ENCODE measurements around the gene STAB2. TPM values are rescaled to one million over a fixed set of nuclear protein-coding genes. Genes with fewer than 3 reads are reported as not detected.

Gene STAB2
- polyA plus RNA-seq, 1 of the 3 experiments (the other 2 are of a cell fraction): not detected

- TF ChIP-seq, protein P1, sequence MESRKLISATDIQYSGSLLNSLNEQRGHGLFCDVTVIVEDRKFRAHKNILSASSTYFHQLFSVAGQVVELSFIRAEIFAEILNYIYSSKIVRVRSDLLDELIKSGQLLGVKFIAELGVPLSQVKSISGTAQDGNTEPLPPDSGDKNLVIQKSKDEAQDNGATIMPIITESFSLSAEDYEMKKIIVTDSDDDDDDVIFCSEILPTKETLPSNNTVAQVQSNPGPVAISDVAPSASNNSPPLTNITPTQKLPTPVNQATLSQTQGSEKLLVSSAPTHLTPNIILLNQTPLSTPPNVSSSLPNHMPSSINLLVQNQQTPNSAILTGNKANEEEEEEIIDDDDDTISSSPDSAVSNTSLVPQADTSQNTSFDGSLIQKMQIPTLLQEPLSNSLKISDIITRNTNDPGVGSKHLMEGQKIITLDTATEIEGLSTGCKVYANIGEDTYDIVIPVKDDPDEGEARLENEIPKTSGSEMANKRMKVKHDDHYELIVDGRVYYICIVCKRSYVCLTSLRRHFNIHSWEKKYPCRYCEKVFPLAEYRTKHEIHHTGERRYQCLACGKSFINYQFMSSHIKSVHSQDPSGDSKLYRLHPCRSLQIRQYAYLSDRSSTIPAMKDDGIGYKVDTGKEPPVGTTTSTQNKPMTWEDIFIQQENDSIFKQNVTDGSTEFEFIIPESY (IDR thresholded peaks at IDR 0.05; ENCODE audit: borderline replicate concordance, low read depth): no peak
- TF ChIP-seq NFIC (IDR thresholded peaks at IDR 0.05; ENCODE audit: borderline replicate concordance) (no peak), EZH2phosphoT487 (IDR thresholded peaks at IDR 0.05; ENCODE audit: borderline replicate concordance, low read depth) (no peak), IRF3 (IDR thresholded peaks at IDR 0.05; ENCODE audit: low read depth, low read length) (no peak)
- TF ChIP-seq, protein P2, sequence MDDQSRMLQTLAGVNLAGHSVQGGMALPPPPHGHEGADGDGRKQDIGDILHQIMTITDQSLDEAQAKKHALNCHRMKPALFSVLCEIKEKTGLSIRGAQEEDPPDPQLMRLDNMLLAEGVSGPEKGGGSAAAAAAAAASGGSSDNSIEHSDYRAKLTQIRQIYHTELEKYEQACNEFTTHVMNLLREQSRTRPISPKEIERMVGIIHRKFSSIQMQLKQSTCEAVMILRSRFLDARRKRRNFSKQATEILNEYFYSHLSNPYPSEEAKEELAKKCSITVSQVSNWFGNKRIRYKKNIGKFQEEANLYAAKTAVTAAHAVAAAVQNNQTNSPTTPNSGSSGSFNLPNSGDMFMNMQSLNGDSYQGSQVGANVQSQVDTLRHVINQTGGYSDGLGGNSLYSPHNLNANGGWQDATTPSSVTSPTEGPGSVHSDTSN (IDR thresholded peaks at IDR 0.05): no peak
Observed at GRCh38 chr12:103640831-103641230, 53.8 kb downstream of the STAB2 start (continued).

GRCh38 chr12:103642240-103642864, 55.3 kb downstream of the STAB2 start:
- H3K9ac ChIP-seq: no peak overlapping the region
- DNase-seq: no peak
- CTCF ChIA-PET: interaction anchor here (0.7 to 4.4 kb wide), 3 partner anchors 8 to 68 kb away, joined by 3 to 37 read pairs (median 3); no protein-coding TSS in a partner anchor
- no peak for TF ChIP-seq TAF1 (IDR thresholded peaks at IDR 0.05; ENCODE audit: borderline replicate concordance, low read depth, low read length)
- TF ChIP-seq, protein P1 (IDR thresholded peaks at IDR 0.05; ENCODE audit: borderline replicate concordance, low read depth): no peak
- TF ChIP-seq NRF1 (IDR thresholded peaks at IDR 0.05; ENCODE audit: low read depth, low read length): no peak
- TF ChIP-seq RAD21 (IDR thresholded peaks at IDR 0.05; ENCODE audit: low read length): no peak
- TF ChIP-seq FOXJ3 (CRISPR knock-in tag; IDR thresholded peaks at IDR 0.05): no peak
- TF ChIP-seq, protein P2 (IDR thresholded peaks at IDR 0.05): no peak
- TF ChIP-seq CTCF (IDR thresholded peaks at IDR 0.05): no peak
- TF ChIP-seq RFX5 (IDR thresholded peaks at IDR 0.05; ENCODE audit: low read length): no peak
- TF ChIP-seq NFIC (IDR thresholded peaks at IDR 0.05; ENCODE audit: borderline replicate concordance): no peak
- TF ChIP-seq REST (IDR thresholded peaks at IDR 0.05; ENCODE audit: low read depth, low read length): no peak
- no peak for TF ChIP-seq POLR2AphosphoS5 (IDR thresholded peaks at IDR 0.05; ENCODE audit: low read depth, low read length)
- no peak for TF ChIP-seq TEAD4 (IDR thresholded peaks at IDR 0.05; ENCODE audit: borderline replicate concordance, insufficient read depth)
- TF ChIP-seq EP300 (IDR thresholded peaks at IDR 0.05; ENCODE audit: borderline replicate concordance in 1 of 2, low read depth in 1 of 2, low read length in 1 of 2): no peak

More at GRCh38 chr12:103642240-103642864, 55.3 kb downstream of the STAB2 start:
- Histone ChIP-seq H3K27ac (ENCODE audit: low read depth in 2 of 2, low read length in 1 of 2) (no peak overlapping the region), H3K9me3 (no peaks in the 10 kb centered on the region), H2AFZ (ENCODE audit: low read depth) (no peak overlapping the region), H3K4me3 (ENCODE audit: low read depth in 2 of 2, low read length in 1 of 2) (no peak overlapping the region), H3K79me2 (ENCODE audit: insufficient read depth) (no peaks in the 10 kb centered on the region), H3K36me3 (replicated peaks in 1 of 2; ENCODE audit: control insufficient read depth in 1 of 2, insufficient read depth in 2 of 2, low read length in 1 of 2) (no peaks in the 10 kb centered on the region), H3K27me3 (ENCODE audit: insufficient read depth) (no peaks in the 10 kb centered on the region), H3F3A (replicated peaks; ENCODE audit: insufficient read depth) (no peaks in the 10 kb centered on the region), H4K20me1 (ENCODE audit: insufficient read depth) (no peaks in the 10 kb centered on the region), H3K4me2 (no peak overlapping the region), H3K4me1 (ENCODE audit: control insufficient read depth in 1 of 2, insufficient read depth in 2 of 2, low read depth in 1 of 2, low read length in 1 of 2) (no peaks in the 10 kb centered on the region), H3K9me2 (no peaks in the 10 kb centered on the region)
- POLR2A ChIA-PET: interaction anchor here (0.6 kb wide), 1 partner anchor 1430 kb away, joined by 3 read pairs; no protein-coding TSS in a partner anchor
- WGBS (ENCODE audit: low lambda C conversion rate): 30% methylated on average over 3 of the region's 3 CpGs

Measured in SK-N-SH (cell line).